MM.1S (cell line): ENCODE results near the gene TMPRSS11D.

Source experiments
- DNase-seq: peaks from one replicate; pipeline ENCODE4 v3.0.0-alpha.2; 2015
- H2AFZ ChIP-seq: fragments of 300-600 bp; sonication (generic); 2 replicates; pipeline ENCODE4 v1.6.0; 2016; ENCODE audit warnings: antibody characterized with exemption, low read length
- H3F3A ChIP-seq: fragments of 300-600 bp; sonication (generic); 2 replicates; pipeline ENCODE4 v1.6.1; 2016; ENCODE audit warnings: mild to moderate bottlenecking, antibody characterized with exemption, low read length, moderate library complexity, mixed read lengths; ENCODE audit not compliant: insufficient read depth
- H3K27ac ChIP-seq: fragments of 300-600 bp; sonication (generic); 2 replicates; pipeline ENCODE4 v1.5.1; 2016; ENCODE audit warnings: mild to moderate bottlenecking, low read length
- H3K27me3 ChIP-seq: fragments of 300-600 bp; sonication (generic); replicated peaks from 2 replicates; pipeline ENCODE4 v1.6.0; 2016; ENCODE audit warnings: low read length; ENCODE audit not compliant: insufficient read depth
- H3K36me3 ChIP-seq: fragments of 300-600 bp; sonication (generic); replicated peaks from 2 replicates; pipeline ENCODE4 v1.6.1; 2016; ENCODE audit warnings: mild to moderate bottlenecking, low read length, mixed read lengths; ENCODE audit not compliant: insufficient read depth
- H3K4me1 ChIP-seq: fragments of 300-600 bp; sonication (generic); 2 replicates; pipeline ENCODE4 v1.6.1; 2016; ENCODE audit warnings: low read length, mixed read lengths
- H3K4me2 ChIP-seq: fragments of 300-600 bp; sonication (generic); 2 replicates; pipeline ENCODE4 v1.6.0; 2016; ENCODE audit warnings: low read depth, low read length
- H3K4me3 ChIP-seq: fragments of 300-600 bp; sonication (generic); 2 replicates; pipeline ENCODE4 v1.5.1; 2016; ENCODE audit warnings: low read length, mixed read lengths
- H3K79me2 ChIP-seq: fragments of 300-600 bp; sonication (generic); 2 replicates; pipeline ENCODE4 v1.6.1; 2016; ENCODE audit warnings: mixed run types, low read length, mixed read lengths
- H3K9ac ChIP-seq: fragments of 300-600 bp; sonication (generic); 2 replicates; pipeline ENCODE4 v1.6.1; 2016; ENCODE audit warnings: low read length, mixed read lengths
- H3K9me2 ChIP-seq: fragments of 300-600 bp; sonication (generic); replicated peaks from 2 replicates; pipeline ENCODE4 v1.6.1; 2016; ENCODE audit warnings: mild to moderate bottlenecking, low read length, mixed read lengths; ENCODE audit not compliant: insufficient read depth
- H3K9me3 ChIP-seq: fragments of 300-600 bp; sonication (generic); replicated peaks from 2 replicates; pipeline ENCODE4 v1.6.1; 2016; ENCODE audit warnings: mild to moderate bottlenecking, low read length, mixed read lengths; ENCODE audit not compliant: insufficient read depth
- H4K20me1 ChIP-seq: fragments of 300-600 bp; sonication (generic); 2 replicates; pipeline ENCODE4 v1.6.1; 2016; ENCODE audit warnings: mild to moderate bottlenecking, low read length, moderate library complexity, mixed read lengths; ENCODE audit not compliant: insufficient read depth
- EZH2 ChIP-seq: fragments of 300-600 bp; sonication (generic); optimal IDR thresholded peaks from 2 replicates; pipeline ENCODE3; 2017; ENCODE audit warnings: low read depth, mild to moderate bottlenecking, antibody characterized with exemption, low read length, mixed read lengths
- EZH2phosphoT487 ChIP-seq: fragments of 300-600 bp; sonication (generic); IDR thresholded peaks from 2 replicates; pipeline ENCODE4 v1.6.1; 2018; ENCODE audit warnings: antibody characterized with exemption, low read length
- TF ChIP-seq, protein P1 (sequence below): fragments of 300-600 bp; sonication (generic); IDR thresholded peaks from 2 replicates; pipeline ENCODE4 v1.5.1; 2016; ENCODE audit warnings: antibody characterized with exemption, low read length, mixed read lengths

Gene TMPRSS11D

GRCh38 chr4:67874986-67875385, 8.8 kb downstream of the TMPRSS11D start:
- no peak overlapping the region for H3K4me2 ChIP-seq
- no peaks in the 10 kb centered on the region for H3K9me2 ChIP-seq
- no peak overlapping the region for H2AFZ ChIP-seq
- H3K4me3 ChIP-seq = no peak overlapping the region
- H3K4me1 ChIP-seq = no peaks in the 10 kb centered on the region
- H3K27me3 ChIP-seq = no peaks in the 10 kb centered on the region
- no peak overlapping the region for H3K27ac ChIP-seq
- H4K20me1 ChIP-seq = no peaks in the 10 kb centered on the region
- H3K9ac ChIP-seq = no peak overlapping the region
- no peak for DNase-seq
- H3F3A ChIP-seq = no peaks in the 10 kb centered on the region
- H3K36me3 ChIP-seq = no peaks in the 10 kb centered on the region
- H3K9me3 ChIP-seq = no peaks in the 10 kb centered on the region
- H3K79me2 ChIP-seq = no peaks in the 10 kb centered on the region
- TF ChIP-seq EZH2phosphoT487 = no peak
- TF ChIP-seq EZH2 = no peak
- TF ChIP-seq, protein P1, sequence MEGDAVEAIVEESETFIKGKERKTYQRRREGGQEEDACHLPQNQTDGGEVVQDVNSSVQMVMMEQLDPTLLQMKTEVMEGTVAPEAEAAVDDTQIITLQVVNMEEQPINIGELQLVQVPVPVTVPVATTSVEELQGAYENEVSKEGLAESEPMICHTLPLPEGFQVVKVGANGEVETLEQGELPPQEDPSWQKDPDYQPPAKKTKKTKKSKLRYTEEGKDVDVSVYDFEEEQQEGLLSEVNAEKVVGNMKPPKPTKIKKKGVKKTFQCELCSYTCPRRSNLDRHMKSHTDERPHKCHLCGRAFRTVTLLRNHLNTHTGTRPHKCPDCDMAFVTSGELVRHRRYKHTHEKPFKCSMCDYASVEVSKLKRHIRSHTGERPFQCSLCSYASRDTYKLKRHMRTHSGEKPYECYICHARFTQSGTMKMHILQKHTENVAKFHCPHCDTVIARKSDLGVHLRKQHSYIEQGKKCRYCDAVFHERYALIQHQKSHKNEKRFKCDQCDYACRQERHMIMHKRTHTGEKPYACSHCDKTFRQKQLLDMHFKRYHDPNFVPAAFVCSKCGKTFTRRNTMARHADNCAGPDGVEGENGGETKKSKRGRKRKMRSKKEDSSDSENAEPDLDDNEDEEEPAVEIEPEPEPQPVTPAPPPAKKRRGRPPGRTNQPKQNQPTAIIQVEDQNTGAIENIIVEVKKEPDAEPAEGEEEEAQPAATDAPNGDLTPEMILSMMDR = no peak

DNA sequence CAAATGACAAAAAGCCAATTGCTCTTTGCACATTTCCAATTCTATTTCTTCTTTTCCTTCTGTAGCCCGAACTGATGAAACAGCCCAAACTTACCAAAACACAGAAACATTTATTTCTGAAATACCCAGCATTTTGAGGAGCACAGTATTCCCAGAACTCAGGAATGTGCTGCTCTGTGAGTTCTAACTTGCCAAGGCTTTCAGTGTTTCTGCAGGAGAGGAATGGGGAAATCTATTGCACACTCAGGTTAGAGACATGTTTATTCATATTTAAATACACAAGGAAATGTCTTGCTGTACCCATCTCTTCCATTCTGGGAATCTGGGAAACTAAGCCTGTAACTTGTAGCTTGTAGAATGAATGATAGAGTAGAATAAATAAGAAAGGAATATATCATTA, 10.7 kb downstream of the TMPRSS11D start:
- Histone ChIP-seq H3K4me3 (no peak overlapping the region), H3K9me2 (no peaks in the 10 kb centered on the region), H3K9ac (no peak overlapping the region), H2AFZ (no peak overlapping the region), H4K20me1 (no peaks in the 10 kb centered on the region), H3K79me2 (no peaks in the 10 kb centered on the region), H3K9me3 (no peaks in the 10 kb centered on the region), H3K27me3 (no peaks in the 10 kb centered on the region), H3K4me1 (no peaks in the 10 kb centered on the region), H3K36me3 (no peaks in the 10 kb centered on the region), H3K27ac (no peak overlapping the region), H3F3A (no peaks in the 10 kb centered on the region), H3K4me2 (no peak overlapping the region)
- TF ChIP-seq EZH2 = no peak
- no peak for TF ChIP-seq EZH2phosphoT487
- TF ChIP-seq, protein P1 = no peak
- DNase-seq = no peak

DNA sequence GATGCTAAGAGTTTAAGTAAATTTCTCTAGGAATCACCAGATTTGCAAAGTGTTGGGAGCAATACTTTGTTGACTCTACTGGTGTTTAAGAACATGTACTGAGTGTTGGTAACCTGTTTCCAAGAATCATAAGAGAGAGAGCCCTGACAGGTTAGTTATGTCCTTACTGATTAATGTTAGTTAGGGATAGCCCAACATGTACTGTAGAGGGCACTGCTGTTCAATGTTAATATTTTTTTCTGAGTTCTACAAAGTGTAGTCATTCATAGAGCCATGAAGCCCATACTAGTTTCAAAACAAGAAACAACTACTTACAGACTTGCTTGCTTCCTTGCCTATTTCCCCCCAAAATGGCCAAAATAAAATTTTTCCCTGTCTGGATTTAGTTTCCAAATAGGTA, 11.9 kb downstream of the TMPRSS11D start:
- no peaks in the 10 kb centered on the region for H3K36me3 ChIP-seq
- TF ChIP-seq EZH2phosphoT487 = no peak
- TF ChIP-seq, protein P1 = peak; percentile 51
- no peaks in the 10 kb centered on the region for H3K79me2 ChIP-seq
- no peak overlapping the region for H2AFZ ChIP-seq
- no peaks in the 10 kb centered on the region for H3K9me3 ChIP-seq
- no peaks in the 10 kb centered on the region for H3K27me3 ChIP-seq
- H3K27ac ChIP-seq = no peak overlapping the region
- no peaks in the 10 kb centered on the region for H3K4me1 ChIP-seq
- no peaks in the 10 kb centered on the region for H3K9me2 ChIP-seq
- no peak overlapping the region for H3K4me2 ChIP-seq
- H3K9ac ChIP-seq = no peak overlapping the region
- H3F3A ChIP-seq = no peaks in the 10 kb centered on the region
- DNase-seq = peak; percentile 49
- no peak overlapping the region for H3K4me3 ChIP-seq
- H4K20me1 ChIP-seq = no peaks in the 10 kb centered on the region
